Measurements from ENCODE around the gene ANKRD33B.
"Not testable (repeated sequence)": the region's sequence is repeated elsewhere in the genome, so short reads cannot be mapped to it uniquely, and the experiment has no call there.

ANKRD33B gene

GRCh38 chr5:10617103-10617502 is 53.2 kb downstream of the ANKRD33B start:
- no peak for DNase-seq (ENCODE audit: low read depth in 2 of 2)

- no peak for DNase-seq (ENCODE audit: low read depth in 2 of 2)
These were observed 54.4 kb downstream of the ANKRD33B start for GRCh38 chr5:10618311-10618710.

GRCh38 chr5:10619649-10620048 is 55.8 kb downstream of the ANKRD33B start:
- DNase-seq (ENCODE audit: low read depth in 2 of 2) = no peak

GRCh38 chr5:10620346-10620745 is 56.5 kb downstream of the ANKRD33B start:
- DNase-seq (ENCODE audit: low read depth in 2 of 2) = no peak

- DNase-seq (ENCODE audit: low read depth in 2 of 2) = no peak
These were observed 58.0 kb downstream of the ANKRD33B start for GRCh38 chr5:10621832-10622231.

GRCh38 chr5:10622810-10623209 is 58.9 kb downstream of the ANKRD33B start:
- no peak for DNase-seq (ENCODE audit: low read depth in 2 of 2)

GRCh38 chr5:10623305-10623910 is 59.5 kb downstream of the ANKRD33B start:
- no peak for DNase-seq (ENCODE audit: low read depth in 2 of 2)

GRCh38 chr5:10624206-10624605 is 60.3 kb downstream of the ANKRD33B start:
- DNase-seq (ENCODE audit: low read depth in 2 of 2) = no peak

GRCh38 chr5:10624679-10625078 is 60.8 kb downstream of the ANKRD33B start:
- DNase-seq (ENCODE audit: low read depth in 2 of 2) = no peak

- DNase-seq (ENCODE audit: low read depth in 2 of 2) = no peak
These were observed 62.0 kb downstream of the ANKRD33B start for GRCh38 chr5:10625700-10626472.

- no peak for DNase-seq (ENCODE audit: low read depth in 2 of 2)
These were observed 62.7 kb downstream of the ANKRD33B start for GRCh38 chr5:10626473-10627013.

GRCh38 chr5:10627160-10627701 is 63.4 kb downstream of the ANKRD33B start:
- no peak for DNase-seq (ENCODE audit: low read depth in 2 of 2)

GRCh38 chr5:10628601-10629000 is 64.7 kb downstream of the ANKRD33B start:
- DNase-seq (ENCODE audit: low read depth in 2 of 2) = no peak

- DNase-seq (ENCODE audit: low read depth in 2 of 2) = no peak
These were observed 65.8 kb downstream of the ANKRD33B start for GRCh38 chr5:10629682-10630081.

GRCh38 chr5:10630126-10630525 is 66.3 kb downstream of the ANKRD33B start:
- no peak for DNase-seq (ENCODE audit: low read depth in 2 of 2)

- DNase-seq (ENCODE audit: low read depth in 2 of 2) = not testable (repeated sequence)
These were observed 66.9 kb downstream of the ANKRD33B start for GRCh38 chr5:10630744-10631143.

- no peak for DNase-seq (ENCODE audit: low read depth in 2 of 2)
These were observed 67.6 kb downstream of the ANKRD33B start for GRCh38 chr5:10631316-10631996.

- DNase-seq (ENCODE audit: low read depth in 2 of 2) = no peak
These were observed 68.4 kb downstream of the ANKRD33B start for GRCh38 chr5:10632110-10632761.

- DNase-seq (ENCODE audit: low read depth in 2 of 2) = peak in 1 of 2 donors; percentile 40
These were observed 69.6 kb downstream of the ANKRD33B start for GRCh38 chr5:10633271-10634049.

GRCh38 chr5:10634050-10634449 is 70.2 kb downstream of the ANKRD33B start:
- DNase-seq (ENCODE audit: low read depth in 2 of 2) = no peak

GRCh38 chr5:10634562-10634961 is 70.7 kb downstream of the ANKRD33B start:
- DNase-seq (ENCODE audit: low read depth in 2 of 2) = no peak

All from stimulated activated CD8-positive, alpha-beta memory T cell treated with anti-CD3 and anti-CD28 coated beads, Interleukin-2, amount 100 ng/mL, for 1 hour (primary cell).